Activated CD4-positive, CD25-positive, alpha-beta regulatory T cell treated with anti-CD3 and anti-CD28 coated beads, Interleukin-2, amount 50 U/mL, for 24 hours (primary cell): Measurements from ENCODE around the gene BAD.

Experiments
- ATAC-seq, 2 donors: fragments of 150-1000 bp; cut with Tn5 transposase; one replicate each; pipeline ENCODE4 v1.10.0; 2021; ENCODE audit warnings: mild to moderate bottlenecking in 1 of 2, moderate library complexity in 1 of 2

Gene BAD

GRCh38 chr11:64295760-64296159 lies 11.3 kb upstream of the BAD start:
- no peak for ATAC-seq

GRCh38 chr11:64294774-64295173 lies 10.3 kb upstream of the BAD start:
- no peak for ATAC-seq

- no peak for ATAC-seq
Measured at GRCh38 chr11:64292460-64293254, 8.2 kb upstream of the BAD start.

GRCh38 chr11:64291752-64292459 lies 7.4 kb upstream of the BAD start:
- peak; percentile 42 to 57 for ATAC-seq

GRCh38 chr11:64291262-64291751 lies 6.8 kb upstream of the BAD start, which contains the start of gene KCNK4:
Gene KCNK4 (plus strand): TSS chr11:64291302. CDS start chr11:64293019, 1,717 bp downstream.
- ATAC-seq = no peak

- ATAC-seq = no peak
Measured at GRCh38 chr11:64290352-64291261, 6.1 kb upstream of the BAD start.

GRCh38 chr11:64289002-64289564 lies 4.6 kb upstream of the BAD start:
- ATAC-seq = no peak

GRCh38 chr11:64288353-64288750 lies 3.9 kb upstream of the BAD start:
- ATAC-seq = no peak

- ATAC-seq = no peak
Measured at GRCh38 chr11:64287676-64288352, 3.3 kb upstream of the BAD start.

- ATAC-seq = no peak
Measured at GRCh38 chr11:64286801-64287159, 2.3 kb upstream of the BAD start.

- no peak for ATAC-seq
Measured at GRCh38 chr11:64285885-64286800, 1.7 kb upstream of the BAD start.

GRCh38 chr11:64284962-64285884 lies 758 bp upstream of the BAD start, which contains the start of gene GPR137:
Gene GPR137 (plus strand): TSS chr11:64285848. CDS start chr11:64286525, 677 bp downstream.
- ATAC-seq = peak; percentile 62 to 66

GRCh38 chr11:64283092-64283491 lies 1.4 kb downstream of the BAD start:
- ATAC-seq = no peak

- ATAC-seq = no peak
Measured at GRCh38 chr11:64281957-64282770, 2.3 kb downstream of the BAD start.

GRCh38 chr11:64278576-64279190 lies 5.8 kb downstream of the BAD start:
- ATAC-seq = no peak

- ATAC-seq = no peak
Measured at GRCh38 chr11:64276653-64277431, 7.6 kb downstream of the BAD start.

- no peak for ATAC-seq
Measured at GRCh38 chr11:64275841-64276240, 8.6 kb downstream of the BAD start.
